A549 treated with AZD2906 at 1 μM for 4 hours (cell line): ENCODE results near the gene MYO3A. TPM values are rescaled to one million over a fixed set of nuclear protein-coding genes. Genes with fewer than 3 reads are reported as not detected.

Experiments used
- total RNA-seq: library from RNA; stranded (reverse); fragments of 200-300 nt; extraction: Qiagen RNA extraction; gene quantifications from 5 replicates; pipeline ENCODE4 v1.2.3, GENCODE V29; 2022

The MYO3A gene, protein sequence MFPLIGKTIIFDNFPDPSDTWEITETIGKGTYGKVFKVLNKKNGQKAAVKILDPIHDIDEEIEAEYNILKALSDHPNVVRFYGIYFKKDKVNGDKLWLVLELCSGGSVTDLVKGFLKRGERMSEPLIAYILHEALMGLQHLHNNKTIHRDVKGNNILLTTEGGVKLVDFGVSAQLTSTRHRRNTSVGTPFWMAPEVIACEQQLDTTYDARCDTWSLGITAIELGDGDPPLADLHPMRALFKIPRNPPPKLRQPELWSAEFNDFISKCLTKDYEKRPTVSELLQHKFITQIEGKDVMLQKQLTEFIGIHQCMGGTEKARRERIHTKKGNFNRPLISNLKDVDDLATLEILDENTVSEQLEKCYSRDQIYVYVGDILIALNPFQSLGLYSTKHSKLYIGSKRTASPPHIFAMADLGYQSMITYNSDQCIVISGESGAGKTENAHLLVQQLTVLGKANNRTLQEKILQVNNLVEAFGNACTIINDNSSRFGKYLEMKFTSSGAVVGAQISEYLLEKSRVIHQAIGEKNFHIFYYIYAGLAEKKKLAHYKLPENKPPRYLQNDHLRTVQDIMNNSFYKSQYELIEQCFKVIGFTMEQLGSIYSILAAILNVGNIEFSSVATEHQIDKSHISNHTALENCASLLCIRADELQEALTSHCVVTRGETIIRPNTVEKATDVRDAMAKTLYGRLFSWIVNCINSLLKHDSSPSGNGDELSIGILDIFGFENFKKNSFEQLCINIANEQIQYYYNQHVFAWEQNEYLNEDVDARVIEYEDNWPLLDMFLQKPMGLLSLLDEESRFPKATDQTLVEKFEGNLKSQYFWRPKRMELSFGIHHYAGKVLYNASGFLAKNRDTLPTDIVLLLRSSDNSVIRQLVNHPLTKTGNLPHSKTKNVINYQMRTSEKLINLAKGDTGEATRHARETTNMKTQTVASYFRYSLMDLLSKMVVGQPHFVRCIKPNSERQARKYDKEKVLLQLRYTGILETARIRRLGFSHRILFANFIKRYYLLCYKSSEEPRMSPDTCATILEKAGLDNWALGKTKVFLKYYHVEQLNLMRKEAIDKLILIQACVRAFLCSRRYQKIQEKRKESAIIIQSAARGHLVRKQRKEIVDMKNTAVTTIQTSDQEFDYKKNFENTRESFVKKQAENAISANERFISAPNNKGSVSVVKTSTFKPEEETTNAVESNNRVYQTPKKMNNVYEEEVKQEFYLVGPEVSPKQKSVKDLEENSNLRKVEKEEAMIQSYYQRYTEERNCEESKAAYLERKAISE (N-terminal part only)
- 0.15 TPM in 1 of 5 replicates, not detected in the others for total RNA-seq

DNA sequence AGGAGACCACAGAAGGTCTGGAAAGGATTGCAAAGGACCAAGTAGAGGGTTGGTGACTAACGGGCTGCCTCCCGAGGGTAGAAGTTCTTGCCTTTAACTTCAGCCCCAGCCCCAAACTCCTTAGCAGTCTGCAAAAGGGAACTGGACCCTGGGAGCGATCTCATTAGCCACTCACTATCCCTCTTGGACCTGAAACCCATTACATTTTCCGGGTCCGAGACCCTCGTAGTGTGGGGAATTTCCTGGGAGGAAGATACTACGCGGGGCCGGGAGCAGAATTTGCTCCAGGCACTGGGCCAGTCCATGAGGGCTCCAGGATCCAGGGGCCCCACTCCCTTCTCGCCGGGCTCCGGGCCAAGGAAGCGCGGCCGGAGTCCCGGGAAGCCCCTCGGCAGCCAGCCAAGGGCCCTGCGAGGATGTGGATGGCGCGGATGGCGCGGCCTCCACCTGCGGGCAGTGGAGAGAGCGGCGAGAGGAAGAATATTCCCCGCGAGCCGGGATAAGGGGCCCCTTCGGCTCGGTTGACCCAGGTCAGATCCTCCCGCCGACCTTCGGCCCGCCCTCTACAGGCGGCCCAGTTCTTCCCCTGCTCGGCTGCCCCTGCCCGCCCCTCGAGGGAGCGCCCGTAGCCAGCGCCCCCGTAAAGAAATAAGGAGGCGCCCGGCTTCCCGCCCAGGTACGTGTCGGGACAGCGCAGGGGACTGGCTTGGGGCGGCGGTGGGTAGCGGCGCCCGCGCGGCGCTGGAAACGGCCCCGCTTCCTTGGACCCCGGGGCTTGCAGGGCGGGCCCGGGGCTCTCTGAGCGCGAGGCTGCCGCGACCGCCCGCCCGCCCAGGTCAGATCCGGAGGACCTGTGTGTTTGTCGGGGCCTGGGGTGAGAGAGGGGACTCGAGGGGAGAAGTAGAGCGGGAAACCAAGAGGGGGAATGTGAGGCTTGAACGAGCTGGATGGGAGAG is at the start of gene MYO3A:
MYO3A (plus strand) TSS at position 577 of the 956 bp plus-strand sequence. CDS start 17,882 bp downstream, outside the sequence.

DNA sequence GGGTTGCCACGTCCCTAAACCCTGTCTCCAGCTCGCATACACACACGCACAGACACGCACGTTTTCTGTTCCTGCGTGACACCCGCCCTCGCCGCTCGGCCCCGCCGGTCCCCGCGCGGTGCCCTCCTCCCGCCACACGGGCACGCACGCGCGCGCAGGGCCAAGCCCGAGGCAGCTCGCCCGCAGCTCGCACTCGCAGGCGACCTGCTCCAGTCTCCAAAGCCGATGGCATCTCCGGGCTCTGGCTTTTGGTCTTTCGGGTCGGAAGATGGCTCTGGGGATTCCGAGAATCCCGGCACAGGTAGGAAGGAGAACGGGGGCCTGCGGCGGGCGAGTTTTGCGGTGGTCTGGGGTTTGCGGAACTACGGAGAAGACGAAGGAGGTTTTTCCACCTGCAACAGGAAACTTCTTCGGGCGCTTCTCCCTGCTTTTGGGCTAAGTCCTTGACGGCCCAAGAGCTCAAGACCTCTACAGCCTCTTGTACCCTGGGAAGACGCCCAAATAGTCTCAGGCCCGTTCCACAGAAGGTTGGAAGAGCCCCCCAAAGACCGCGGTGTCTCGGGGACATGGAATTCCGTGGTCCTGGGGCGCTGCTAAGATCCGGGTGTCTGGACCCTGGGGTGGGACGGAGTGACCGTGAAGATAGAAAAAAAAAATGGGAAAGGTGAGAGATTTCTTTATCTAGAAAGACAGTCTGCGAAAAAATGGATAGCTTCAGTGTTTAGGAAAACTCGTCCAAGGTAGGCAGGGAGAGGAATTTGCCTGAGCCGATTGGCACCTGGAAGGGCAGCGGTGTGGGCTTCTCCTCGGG is 282.8 kb downstream of the MYO3A start, which contains the start of gene GAD2:
GAD2 (plus strand) TSS at position 190 of the 811 bp plus-strand sequence; CDS start at position 226, 36 bp downstream.

